Pancreas (tissue), 10 donors: Measurements from ENCODE around the gene TMEM121. TPM values are rescaled to one million over a fixed set of nuclear protein-coding genes. Genes with fewer than 3 reads are reported as not detected.

Experiments used
- ATAC-seq, 4 donors: fragments of 200-7000 bp; cut with Tn5 transposase; one replicate each; pipeline versions ENCODE4 v1.8.0 to v1.9.1; 2020; ENCODE audit warnings: mild to moderate bottlenecking in 4 of 4, moderate library complexity in 4 of 4
- DNase-seq, 6 donors: peaks; one replicate each; pipeline ENCODE4 v3.0.0-alpha.2; 2020
- FAIRE-seq: peaks from 2 replicates; lab custom pipeline; 2012; peaks lifted over from hg19 to GRCh38; lab: Jason Lieb, UNC
- H3K27ac ChIP-seq, 4 donors: fragments of 200-600 bp; sonication (generic); 1 replicate in 3 of 4; 2 replicates in 1 of 4; pipeline versions ENCODE4 v1.5.0 to v1.8.0; 2020
- H3K27me3 ChIP-seq, 4 donors: fragments of 200-600 bp; one replicate each; pipeline ENCODE4 v1.8.0; 2021
- H3K36me3 ChIP-seq, 3 donors: fragments of 200-600 bp; sonication (generic) in 1 of 3; one replicate each; pipeline versions ENCODE4 v1.5.0 to v1.8.0; 2020 to 2021
- H3K4me1 ChIP-seq, 3 donors: fragments of 200-600 bp; one replicate each; pipeline ENCODE4 v1.8.0; 2021
- H3K4me3 ChIP-seq, 4 donors: fragments of 200-600 bp; sonication (generic) in 2 of 4; one replicate each; pipeline versions ENCODE4 v1.5.0 to v1.8.0; 2020 to 2021
- H3K9me3 ChIP-seq, 4 donors: fragments of 200-600 bp; one replicate each; pipeline ENCODE4 v1.8.0; 2021
- CTCF ChIP-seq, 4 donors: fragments of 200-600 bp; sonication (generic) in 3 of 4; IDR thresholded peaks; one replicate each; pipeline versions ENCODE4 v1.5.0 to v1.8.0; 2021; ENCODE audit warnings: antibody characterized with exemption in 4 of 4
- WGBS, 2 donors: extraction: QIAGEN DNeasy Blood & Tissue Kit; methylation state at CpG; one replicate each; pipeline ENCODE4 v1.1.7; 2013; 5-methylcytosine and 5-hydroxymethylcytosine counted together
- intact Hi-C, 3 donors: fragments of 100-400 bp; cut with DNase I; formaldehyde crosslinking; loops; one replicate each; pipeline versions ENCODE4 v1.11.1 to v1.14.2; 2022
- polyA plus RNA-seq, 2 donors: library from polyadenylated mRNA; stranded (reverse); fragments of 200-250 nt; gene quantifications; one replicate each; pipeline ENCODE4 v1.2.3, GENCODE V29; 2013
- total RNA-seq, 6 donors: library from RNA; stranded (reverse); fragmentation: NEBNext Ultra II Directional in 4 of 6; extraction: Animal tissue kit (Norgen Biotek cat#: 25700) in 4 of 6; gene quantifications; one replicate each; pipeline versions ENCODE4 v1.2.1 to v1.2.4, GENCODE V29; 2021 to 2023
- donor health status: healthy with polysubstance abuse.
- donor health status: DM: no; HTN: no; CAD: no; lungs with moderate emphysema.
- donor health status: DM: no; HTN: no; CAD: no.
- donor health status: control.
- donor health status: control.
- donor health status: Bipolar disorder and iron deficiency.
- donor health status: DM: yes; HTN: yes; CAD: no.
- donor health status: DM: no; HTN: no; CAD: no.
- donor health status: DM: no; HTN: no; CAD: no.
- donor health status: DM: yes; HTN: yes; CAD: no.

The TMEM121 gene
- total and polyA plus RNA-seq, 8 donors, result 0.92 to 3.3 (median 1.8) TPM

DNA sequence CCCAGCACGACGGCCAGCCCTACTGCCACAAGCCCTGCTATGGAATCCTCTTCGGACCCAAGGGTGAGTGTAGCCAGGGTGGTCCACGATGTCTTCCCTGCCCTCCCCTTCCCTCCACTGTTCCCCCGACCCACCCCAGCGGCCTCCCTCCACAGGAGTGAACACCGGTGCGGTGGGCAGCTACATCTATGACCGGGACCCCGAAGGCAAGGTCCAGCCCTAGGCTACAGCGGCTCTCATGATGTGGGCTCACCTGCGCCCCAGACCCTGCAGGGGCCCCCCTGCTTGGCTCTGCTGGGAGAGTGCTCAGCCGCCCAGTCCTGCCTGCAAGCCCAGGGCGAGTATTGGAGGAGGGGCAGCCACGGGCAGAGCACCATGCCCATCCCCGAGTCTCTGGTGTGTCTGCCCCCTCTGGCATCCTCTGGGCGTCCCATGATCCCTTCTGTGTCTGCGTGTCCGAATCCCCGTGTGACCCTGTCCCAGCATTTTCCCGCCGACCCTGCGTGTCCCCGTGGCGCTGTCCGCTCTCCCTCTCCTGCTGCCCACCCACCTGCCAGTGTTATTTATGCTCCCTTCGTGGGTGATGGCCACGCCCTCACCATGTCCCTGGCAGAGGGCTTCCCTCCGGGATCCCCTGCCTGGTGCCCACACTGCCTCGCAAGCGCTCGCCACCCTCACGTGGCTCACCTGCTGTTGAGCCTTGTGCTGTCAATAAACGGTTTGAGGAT is 46.8 kb upstream of the TMEM121 start:
- Histone ChIP-seq H3K27ac (no peak overlapping the region), H3K27me3 (peaks cover 0 to 4% (median 0%) of the 10 kb centered on the region in 4 donors), H3K36me3 (no peaks in the 10 kb centered on the region), H3K4me1 (peaks cover 8 to 38% (median 31%) of the 10 kb centered on the region in 3 donors), H3K4me3 (no peak overlapping the region), H3K9me3 (no peaks in the 10 kb centered on the region)
- no peak for TF ChIP-seq CTCF (IDR thresholded peaks at IDR 0.05)
- WGBS, 2 donors, result 51 to 56% methylated on average over 34 of the region's 34 CpGs
- no peak for FAIRE-seq
- DNase-seq, result no peak
- ATAC-seq, result no peak
- intact Hi-C loops, result no loop called here

- ATAC-seq (no peak), FAIRE-seq (no peak), DNase-seq (peak in 1 of 6 donors; percentile 59)
- H3K4me3 ChIP-seq, result no peak overlapping the region
- H3K9me3 ChIP-seq, result no peaks in the 10 kb centered on the region
- H3K4me1 ChIP-seq, result peaks cover 8 to 35% (median 31%) of the 10 kb centered on the region in 3 donors
- H3K36me3 ChIP-seq, result no peaks in the 10 kb centered on the region
- peaks cover 0 to 4% (median 0%) of the 10 kb centered on the region in 4 donors for H3K27me3 ChIP-seq
- H3K27ac ChIP-seq, result peak overlapping the region in 3 of 4 donors; percentile 90 to 97 (median 95)
- no peak for TF ChIP-seq CTCF (IDR thresholded peaks at IDR 0.05)
- 41 to 52% methylated on average over 15 of the region's 15 CpGs for WGBS, 2 donors
- intact Hi-C loops, result no loop called here
Measured at GRCh38 chr14:105480199-105480746, 46.1 kb upstream of the TMEM121 start.

GRCh38 chr14:105480807-105481801 is 45.3 kb upstream of the TMEM121 start:
- Histone ChIP-seq H3K4me3 (peak overlapping the region; percentile 1 to 42 (median 22)), H3K9me3 (no peaks in the 10 kb centered on the region), H3K27me3 (peaks cover 0 to 4% (median 0%) of the 10 kb centered on the region in 4 donors), H3K4me1 (peaks cover 8 to 41% (median 30%) of the 10 kb centered on the region in 3 donors), H3K27ac (peak overlapping the region; percentile 89 to 97 (median 92)), H3K36me3 (no peaks in the 10 kb centered on the region)
- ATAC-seq (peak; percentile 67 to 86 (median 80)), DNase-seq (peak; percentile 84 to 97 (median 94)), FAIRE-seq (no peak)
- intact Hi-C loops, result no loop called here
- peak; percentile 99 to 100 (median 99) for TF ChIP-seq CTCF (IDR thresholded peaks at IDR 0.05)
- WGBS, 2 donors, result 0 to 1% methylated on average over 34 to 35 of the region's 35 CpGs

- intact Hi-C loops, result no loop called here
- peak; percentile 91 to 99 (median 98) for DNase-seq
- ATAC-seq, result peak; percentile 59 to 82 (median 79)
- WGBS, 2 donors, result 2% methylated on average over 17 to 18 of the region's 18 CpGs
- Histone ChIP-seq H3K36me3 (no peaks in the 10 kb centered on the region), H3K27ac (peak overlapping the region; percentile 89 to 97 (median 92)), H3K4me3 (peak overlapping the region in 2 of 4 donors; percentile 33 to 42), H3K4me1 (peaks cover 8 to 41% (median 21%) of the 10 kb centered on the region in 3 donors), H3K27me3 (peaks cover 0 to 9% (median 0%) of the 10 kb centered on the region in 4 donors), H3K9me3 (no peaks in the 10 kb centered on the region)
- FAIRE-seq, result no peak
- no peak for TF ChIP-seq CTCF (IDR thresholded peaks at IDR 0.05)
Measured at GRCh38 chr14:105481886-105482457, 44.4 kb upstream of the TMEM121 start.
